Thymus (tissue), 11 donors: ENCODE results near the gene RNF220. TPM values are rescaled to one million over a fixed set of nuclear protein-coding genes. Genes with fewer than 3 reads are reported as not detected.
A peak's percentile ranks its signal among the peaks of the same experiment; 100 is the strongest.

Experiments used
- DNase-seq, 9 donors: peaks; one replicate each; pipeline ENCODE4 v3.0.0-alpha.2; 2013; ENCODE audit warnings: low spot score in 9 of 9, low read depth in 6 of 9, missing footprints in 1 of 9
- H3K27ac ChIP-seq, 2 donors: one replicate each; pipeline ENCODE4 v1.5.1; 2013; ENCODE audit warnings: control low read depth in 1 of 2, low read depth in 1 of 2, low read length in 1 of 2, mild to moderate bottlenecking in 1 of 2, moderate library complexity in 1 of 2
- H3K27me3 ChIP-seq, 2 donors: one replicate each; pipeline ENCODE4 v1.5.1; 2013; ENCODE audit warnings: low read length in 1 of 2; ENCODE audit not compliant: control insufficient read depth in 2 of 2, insufficient read depth in 1 of 2
- H3K36me3 ChIP-seq, 2 donors: one replicate each; pipeline ENCODE4 v1.5.1; 2013; ENCODE audit warnings: low read length in 1 of 2, mild to moderate bottlenecking in 1 of 2, moderate library complexity in 1 of 2; ENCODE audit not compliant: control insufficient read depth in 2 of 2, insufficient read depth in 2 of 2
- H3K4me1 ChIP-seq, 2 donors: one replicate each; pipeline ENCODE4 v1.5.1; 2013; ENCODE audit warnings: low read length in 2 of 2; ENCODE audit not compliant: control insufficient read depth in 2 of 2, insufficient read depth in 2 of 2
- H3K4me3 ChIP-seq, 2 donors: one replicate each; pipeline ENCODE4 v1.5.1; 2013; ENCODE audit warnings: low read length in 2 of 2, control low read depth in 1 of 2, mild to moderate bottlenecking in 1 of 2
- H3K9me3 ChIP-seq, 2 donors: one replicate each; pipeline ENCODE4 v1.5.1; 2013; ENCODE audit warnings: low read length in 1 of 2, mild to moderate bottlenecking in 1 of 2; ENCODE audit not compliant: control insufficient read depth in 2 of 2, insufficient read depth in 1 of 2
- WGBS: extraction: QIAGEN DNeasy Blood & Tissue Kit; methylation state at CpG from one replicate; pipeline ENCODE4 v1.1.7; 2013; 5-methylcytosine and 5-hydroxymethylcytosine counted together
- polyA plus RNA-seq: library from polyadenylated mRNA; stranded (reverse); fragments of 200-250 nt; gene quantifications from one replicate; pipeline ENCODE4 v1.2.3, GENCODE V29; 2013
- total RNA-seq: library from RNA; stranded (reverse); fragments of 120-200 nt; gene quantifications from one replicate; pipeline ENCODE4 v1.2.4, GENCODE V29; 2013
- donor health status: healthy.

RNF220 gene
- total and polyA plus RNA-seq, 2 donors = 66.3 to 70.0 TPM

GRCh38 chr1:44411861-44412260, 6.8 kb downstream of the RNF220 start:
- WGBS = 88% methylated on average over 10 of the region's 10 CpGs
- peaks cover 72 to 97% of the 10 kb centered on the region in 2 donors for H3K27me3 ChIP-seq
- H3K4me1 ChIP-seq = peaks cover 0 to 17% of the 10 kb centered on the region in 2 donors
- H3K4me3 ChIP-seq = no peak overlapping the region
- H3K9me3 ChIP-seq = peaks cover 0 to 5% of the 10 kb centered on the region in 2 donors
- DNase-seq = no peak
- H3K36me3 ChIP-seq = no peaks in the 10 kb centered on the region
- H3K27ac ChIP-seq = no peak overlapping the region

DNA sequence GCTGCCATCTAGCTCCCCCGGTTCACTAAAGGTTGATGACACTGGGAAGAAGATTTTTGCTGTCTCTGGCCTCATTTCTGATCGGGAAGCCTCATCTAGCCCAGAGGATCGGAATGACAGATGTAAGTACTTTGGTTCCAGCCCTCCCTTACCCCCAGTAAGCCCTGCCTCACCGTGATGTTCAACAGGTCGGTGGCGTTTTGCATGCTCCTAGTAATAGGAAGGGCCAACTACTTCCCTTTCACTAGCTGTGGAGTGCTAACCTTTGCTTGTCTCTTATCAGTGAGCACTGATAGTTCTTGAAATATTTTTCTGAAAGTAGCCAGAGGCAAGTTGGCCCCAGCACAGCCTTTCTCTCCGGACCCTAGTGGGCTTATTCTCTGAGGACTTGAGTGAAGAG, 7.5 kb downstream of the RNF220 start:
- Histone ChIP-seq H3K4me1 (peaks cover 0 to 19% of the 10 kb centered on the region in 2 donors), H3K27me3 (peaks cover 72 to 97% of the 10 kb centered on the region in 2 donors), H3K9me3 (peaks cover 0 to 5% of the 10 kb centered on the region in 2 donors), H3K27ac (no peak overlapping the region), H3K36me3 (no peaks in the 10 kb centered on the region), H3K4me3 (no peak overlapping the region)
- WGBS = 54% methylated on average over 7 of the region's 7 CpGs
- no peak for DNase-seq

DNA sequence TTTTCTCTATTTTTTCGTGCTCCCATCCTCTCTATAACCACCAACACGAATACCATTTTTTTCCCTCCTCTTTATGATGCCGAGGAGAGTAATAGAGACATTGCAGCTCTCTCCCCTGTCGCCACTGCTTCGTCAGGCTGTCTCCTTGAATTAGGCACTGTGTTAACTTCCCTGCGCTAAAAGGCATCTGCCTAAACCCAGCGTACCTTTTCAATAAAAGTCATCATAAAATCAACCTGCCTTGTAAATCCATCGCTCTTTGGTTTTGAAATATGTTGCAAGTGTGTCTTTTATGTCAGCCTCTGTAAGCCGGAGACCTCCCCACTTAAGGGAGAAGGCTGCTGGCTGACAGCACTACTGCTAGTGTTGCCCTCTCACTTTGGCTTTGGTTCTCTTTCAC, 8.7 kb downstream of the RNF220 start:
- no peak overlapping the region for H3K4me3 ChIP-seq
- peaks cover 74 to 97% of the 10 kb centered on the region in 2 donors for H3K27me3 ChIP-seq
- no peak overlapping the region for H3K27ac ChIP-seq
- peaks cover 0 to 6% of the 10 kb centered on the region in 2 donors for H3K9me3 ChIP-seq
- no peak for DNase-seq
- WGBS = 71% methylated on average over 9 of the region's 9 CpGs
- H3K4me1 ChIP-seq = peaks cover 2 to 17% of the 10 kb centered on the region in 2 donors
- H3K36me3 ChIP-seq = no peaks in the 10 kb centered on the region

DNA sequence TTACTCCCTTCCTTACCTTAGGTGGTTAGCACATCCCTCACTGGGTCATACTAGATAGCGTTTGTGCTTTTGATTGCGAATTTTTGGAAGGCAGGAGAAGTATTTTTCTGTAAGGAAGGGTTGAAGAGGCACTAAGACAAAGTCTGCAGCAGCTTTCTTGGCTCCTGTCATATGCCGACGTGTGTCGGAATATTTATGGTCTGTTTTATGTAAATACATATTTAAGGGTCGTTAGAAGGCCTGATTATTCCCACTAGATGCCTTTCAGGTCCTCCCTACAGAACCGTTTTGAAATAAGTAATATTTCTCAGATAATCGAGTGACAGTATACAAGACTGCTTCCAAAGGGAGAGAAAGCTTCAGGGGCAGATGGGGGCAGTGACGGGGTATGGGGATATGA, 10.0 kb downstream of the RNF220 start:
- peaks cover 2 to 13% of the 10 kb centered on the region in 2 donors for H3K4me1 ChIP-seq
- peaks cover 0 to 6% of the 10 kb centered on the region in 2 donors for H3K9me3 ChIP-seq
- H3K27ac ChIP-seq = no peak overlapping the region
- peaks cover 65 to 97% of the 10 kb centered on the region in 2 donors for H3K27me3 ChIP-seq
- no peak overlapping the region for H3K4me3 ChIP-seq
- 64% methylated on average over 9 of the region's 9 CpGs for WGBS
- no peaks in the 10 kb centered on the region for H3K36me3 ChIP-seq
- DNase-seq = no peak

DNA sequence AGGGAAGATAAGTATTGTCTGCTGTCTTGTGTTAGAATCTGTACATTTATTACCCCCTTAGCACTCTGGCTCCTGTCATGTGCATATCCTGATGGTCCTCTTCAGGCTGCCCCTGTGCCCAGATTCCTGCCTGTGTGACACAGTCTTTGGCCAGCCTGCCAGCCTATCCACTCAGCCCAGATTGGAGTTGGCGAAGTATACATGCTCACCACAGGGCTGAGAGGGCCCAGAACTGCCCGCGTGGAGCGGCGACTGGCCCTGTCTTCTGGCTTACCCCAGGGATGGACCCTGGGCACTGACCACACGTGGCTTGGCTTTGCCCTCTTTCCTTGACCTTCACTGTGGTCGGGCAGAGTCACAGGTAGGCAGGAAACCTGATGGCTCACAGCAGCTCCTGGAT, 11.4 kb downstream of the RNF220 start:
- H3K36me3 ChIP-seq = no peaks in the 10 kb centered on the region
- H3K4me1 ChIP-seq = peaks cover 2 to 13% of the 10 kb centered on the region in 2 donors
- no peak overlapping the region for H3K4me3 ChIP-seq
- WGBS = 90% methylated on average over 7 of the region's 7 CpGs
- peaks cover 59 to 92% of the 10 kb centered on the region in 2 donors for H3K27me3 ChIP-seq
- H3K27ac ChIP-seq = no peak overlapping the region
- no peak for DNase-seq
- peaks cover 0 to 6% of the 10 kb centered on the region in 2 donors for H3K9me3 ChIP-seq

DNA sequence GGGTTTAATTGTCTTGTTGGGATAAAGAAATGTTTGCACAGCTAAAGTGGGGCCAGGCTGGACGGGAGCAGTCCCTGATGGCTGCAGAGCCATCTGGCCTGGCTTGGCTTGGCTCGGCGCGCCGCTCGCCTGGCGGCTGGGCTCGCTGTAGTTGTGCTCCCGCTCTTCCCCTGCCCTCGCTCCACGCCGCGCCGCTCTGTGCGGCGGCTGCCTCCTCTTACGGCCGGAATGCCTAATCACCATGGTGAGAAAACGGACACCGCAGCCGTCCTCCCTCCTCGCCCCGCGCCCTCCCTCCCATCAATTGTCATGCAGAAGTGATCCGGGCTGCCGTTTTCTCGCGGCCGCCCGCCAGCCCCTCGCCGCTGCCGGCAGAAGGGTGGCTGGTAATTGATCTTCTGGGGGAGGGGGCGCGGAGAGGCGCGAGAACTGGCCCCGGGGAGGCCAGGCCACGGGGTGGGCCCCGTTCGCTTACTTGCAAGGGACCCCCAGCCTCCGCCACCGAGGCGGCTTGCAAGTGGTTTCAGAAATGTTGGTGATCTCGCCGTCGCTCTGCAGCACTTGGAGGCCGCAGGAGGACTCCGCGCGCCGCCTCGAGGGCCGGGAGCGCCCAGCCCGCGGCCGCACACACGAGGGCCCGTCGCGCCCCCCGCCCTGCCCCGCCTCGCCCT, 12.4 kb downstream of the RNF220 start:
- Histone ChIP-seq H3K36me3 (no peaks in the 10 kb centered on the region), H3K4me3 (peak overlapping the region in 1 of 2 donors; percentile 22), H3K4me1 (peaks cover 2 to 22% of the 10 kb centered on the region in 2 donors), H3K9me3 (peaks cover 0 to 6% of the 10 kb centered on the region in 2 donors), H3K27ac (no peak overlapping the region), H3K27me3 (peaks cover 48 to 88% of the 10 kb centered on the region in 2 donors)
- 2% methylated on average over 65 of the region's 65 CpGs for WGBS
- DNase-seq = no peak

- no peaks in the 10 kb centered on the region for H3K36me3 ChIP-seq
- H3K9me3 ChIP-seq = peaks cover 0 to 6% of the 10 kb centered on the region in 2 donors
- H3K27me3 ChIP-seq = peaks cover 44 to 81% of the 10 kb centered on the region in 2 donors
- peaks cover 5 to 25% of the 10 kb centered on the region in 2 donors for H3K4me1 ChIP-seq
- H3K27ac ChIP-seq = no peak overlapping the region
- WGBS = 6% methylated on average over 46 of the region's 46 CpGs
- DNase-seq = no peak
- peak overlapping the region; percentile 10 to 22 for H3K4me3 ChIP-seq
Observed at GRCh38 chr1:44418022-44418673, 13.1 kb downstream of the RNF220 start.

- Histone ChIP-seq H3K4me1 (peaks cover 14 to 34% of the 10 kb centered on the region in 2 donors), H3K27ac (no peak overlapping the region), H3K9me3 (peaks cover 0 to 6% of the 10 kb centered on the region in 2 donors), H3K4me3 (no peak overlapping the region), H3K36me3 (no peaks in the 10 kb centered on the region), H3K27me3 (peaks cover 32 to 67% of the 10 kb centered on the region in 2 donors)
- WGBS = 36% methylated on average over 3 of the region's 3 CpGs
- no peak for DNase-seq
Observed at GRCh38 chr1:44419901-44420300, 14.8 kb downstream of the RNF220 start.

DNA sequence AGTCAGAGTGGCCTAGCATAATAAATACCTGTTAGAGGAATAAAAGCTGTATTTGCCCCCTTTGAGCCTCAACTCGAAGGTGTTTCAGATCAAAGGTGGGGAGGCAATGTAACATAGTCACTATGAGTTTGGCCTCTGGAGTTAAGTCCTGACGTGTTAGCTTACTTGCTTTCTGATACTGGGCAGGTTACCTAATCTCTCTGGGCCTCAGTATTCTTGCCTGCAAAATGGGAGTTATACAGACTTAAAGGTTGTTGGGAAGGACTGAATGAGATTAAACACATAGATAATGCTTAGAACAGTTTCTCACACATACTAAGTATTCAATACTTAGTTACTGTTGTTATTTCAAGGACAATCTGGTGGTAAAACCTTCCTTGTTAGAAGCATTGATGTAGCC, 15.5 kb downstream of the RNF220 start:
- Histone ChIP-seq H3K27me3 (peaks cover 31 to 63% of the 10 kb centered on the region in 2 donors), H3K9me3 (peaks cover 0 to 6% of the 10 kb centered on the region in 2 donors), H3K36me3 (no peaks in the 10 kb centered on the region), H3K27ac (no peak overlapping the region), H3K4me1 (peaks cover 14 to 37% of the 10 kb centered on the region in 2 donors), H3K4me3 (no peak overlapping the region)
- WGBS = 84% methylated on average over 2 of the region's 2 CpGs
- DNase-seq = no peak
